ENCODE data around the gene SLC47A2.
"Not testable (repeated sequence)": the region's sequence is repeated elsewhere in the genome, so short reads cannot be mapped to it uniquely, and the experiment has no call there.

SLC47A2 gene

GRCh38 chr17:19716108-19717030 lies at the start of gene SLC47A2:
Gene SLC47A2 (minus strand): TSS chr17:19716584. CDS start chr17:19716555, 29 bp downstream.
- peak within 1 kb of the TSS; percentile 30 for H3K4me3 ChIP-seq (ENCODE audit: low read length)
- DNase-seq (ENCODE audit: low read depth), result no peak
- TF ChIP-seq CTCF (IDR thresholded peaks at IDR 0.05; ENCODE audit: insufficient read depth, low read depth, low read length, missing control alignments), result no peak

GRCh38 chr17:19766016-19766415 lies 49.6 kb upstream of the SLC47A2 start:
- no peak for DNase-seq (ENCODE audit: low read depth)
- no peak overlapping the region for H3K4me3 ChIP-seq (ENCODE audit: low read length)

GRCh38 chr17:19763991-19764390 lies 47.6 kb upstream of the SLC47A2 start:
- not testable (repeated sequence) for H3K4me3 ChIP-seq (ENCODE audit: low read length); DNase-seq (ENCODE audit: low read depth)

More at GRCh38 chr17:19766016-19766415, 49.6 kb upstream of the SLC47A2 start:
- TF ChIP-seq CTCF (IDR thresholded peaks at IDR 0.05; ENCODE audit: insufficient read depth, low read depth, low read length, missing control alignments), result no peak

- DNase-seq (ENCODE audit: low read depth), result no peak
- no peak for TF ChIP-seq CTCF (IDR thresholded peaks at IDR 0.05; ENCODE audit: insufficient read depth, low read depth, low read length, missing control alignments)
- H3K4me3 ChIP-seq (ENCODE audit: low read length), result no peak overlapping the region
These were observed 47.0 kb upstream of the SLC47A2 start for GRCh38 chr17:19763416-19763815.

GRCh38 chr17:19762515-19762961 lies 46.2 kb upstream of the SLC47A2 start:
- peak; percentile 64 for DNase-seq (ENCODE audit: low read depth)
- peak; percentile 69 for TF ChIP-seq CTCF (IDR thresholded peaks at IDR 0.05; ENCODE audit: insufficient read depth, low read depth, low read length, missing control alignments)
- H3K4me3 ChIP-seq (ENCODE audit: low read length), result no peak overlapping the region

GRCh38 chr17:19760746-19761145 lies 44.4 kb upstream of the SLC47A2 start:
- no peak for TF ChIP-seq CTCF (IDR thresholded peaks at IDR 0.05; ENCODE audit: insufficient read depth, low read depth, low read length, missing control alignments)
- no peak for DNase-seq (ENCODE audit: low read depth)
- no peak overlapping the region for H3K4me3 ChIP-seq (ENCODE audit: low read length)

- DNase-seq (ENCODE audit: low read depth), result no peak
- H3K4me3 ChIP-seq (ENCODE audit: low read length), result no peak overlapping the region
- TF ChIP-seq CTCF (IDR thresholded peaks at IDR 0.05; ENCODE audit: insufficient read depth, low read depth, low read length, missing control alignments), result no peak
These were observed 43.5 kb upstream of the SLC47A2 start for GRCh38 chr17:19759568-19760549.

All from epithelial cell of esophagus (primary cell).